Body of pancreas (tissue), 4 donors: ENCODE measurements around the gene KCND3. TPM values are rescaled to one million over a fixed set of nuclear protein-coding genes. Genes with fewer than 3 reads are reported as not detected.

Source experiments
- ATAC-seq: fragments of 150-250 bp; one replicate; pipeline ENCODE4 v1.9.1; 2016
- DNase-seq, 4 donors: peaks; one replicate each; pipeline ENCODE4 v3.0.0-alpha.2; 2019
- H3K27ac ChIP-seq, 4 donors: fragments of 200-600 bp; sonication (generic); 1 replicate in 3 of 4; 2 replicates in 1 of 4; pipeline versions ENCODE4 v1.5.1 to v1.6.1; 2016 to 2019; ENCODE audit warnings: mild to moderate bottlenecking in 1 of 4, mixed read lengths in 1 of 4, moderate library complexity in 1 of 4
- H3K27me3 ChIP-seq, 2 donors: fragments of 200-600 bp; sonication (generic); one replicate each; pipeline ENCODE4 v1.6.0; 2016; ENCODE audit warnings: mild to moderate bottlenecking in 1 of 2
- H3K36me3 ChIP-seq, 2 donors: fragments of 200-600 bp; sonication (generic); replicated peaks in 1 of 2; 2 replicates each; pipeline ENCODE4 v1.5.1; 2016; ENCODE audit warnings: low read depth in 2 of 2; ENCODE audit not compliant: insufficient read depth in 1 of 2
- H3K4me1 ChIP-seq: fragments of 200-600 bp; sonication (generic); one replicate; pipeline ENCODE4 v1.6.0; 2016
- H3K4me3 ChIP-seq, 2 donors: fragments of 200-600 bp; sonication (generic); 1 replicate in 1 of 2; 2 replicates in 1 of 2; pipeline ENCODE4 v1.5.1; 2016 to 2019
- H3K9me3 ChIP-seq, 3 donors: fragments of 200-600 bp; sonication (generic); 1 replicate in 2 of 3; 2 replicates in 1 of 3; pipeline ENCODE4 v1.5.1; 2016
- CTCF ChIP-seq, 7 experiments: fragments of 450-650 bp in 4 of 7; fragments of 200-600 bp in 3 of 7; sonication (generic) in 3 of 7; IDR thresholded peaks; one replicate each; pipeline ENCODE4 v1.5.1; 2016 to 2019; ENCODE audit warnings: antibody characterized with exemption in 7 of 7
- POLR2A ChIP-seq, 3 donors: fragments of 450-650 bp; IDR thresholded peaks; one replicate each; pipeline ENCODE4 v1.6.1; 2016; ENCODE audit warnings: antibody characterized with exemption in 3 of 3, mild to moderate bottlenecking in 2 of 3
- WGBS, 2 donors: methylation state at CpG; one replicate each; pipeline ENCODE4 v1.1.5; 2017; 5-methylcytosine and 5-hydroxymethylcytosine counted together
- intact Hi-C: fragments of 100-400 bp; cut with DNase I; formaldehyde crosslinking; loops from one replicate; pipeline ENCODE4 v1.15.1; 2023
- total RNA-seq, 2 donors: library from RNA; depleted of rRNA; stranded (reverse); fragments of >200 nt; gene quantifications; one replicate each; pipeline ENCODE4 v1.1.0, GENCODE V29; 2016

The KCND3 gene
- total RNA-seq, 2 donors from 2014 or later = 7.6 to 15.0 TPM

DNA sequence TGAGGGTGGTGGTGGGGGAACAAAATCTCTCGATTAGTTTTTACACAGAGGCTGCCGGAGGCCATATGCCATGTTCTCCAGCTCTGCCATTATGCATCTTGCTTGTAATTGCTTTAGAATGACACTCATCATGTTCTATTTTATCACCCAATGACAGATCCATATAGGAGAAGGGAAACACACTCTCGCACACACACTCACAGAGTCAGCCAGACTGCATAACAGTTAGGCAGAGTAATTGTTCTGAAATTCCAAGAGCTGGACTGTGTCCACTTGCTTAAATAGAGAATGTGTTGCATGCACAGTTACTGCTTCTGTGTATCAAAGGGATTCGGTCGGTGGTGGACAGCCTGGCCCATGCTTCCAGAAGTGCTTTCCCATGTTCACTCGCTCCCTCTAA is 30.6 kb downstream of the KCND3 start:
- H3K27ac ChIP-seq = no peak overlapping the region
- intact Hi-C loops = no loop called here
- no peaks in the 10 kb centered on the region for H3K9me3 ChIP-seq
- no peak for TF ChIP-seq CTCF (IDR thresholded peaks at IDR 0.05)
- no peak for TF ChIP-seq POLR2A (IDR thresholded peaks at IDR 0.05)
- H3K4me1 ChIP-seq = peaks cover 15% of the 10 kb centered on the region
- no peak overlapping the region for H3K4me3 ChIP-seq
- DNase-seq (no peak), ATAC-seq (no peak)
- no peaks in the 10 kb centered on the region for H3K27me3 ChIP-seq
- H3K36me3 ChIP-seq = no peaks in the 10 kb centered on the region
- 83 to 94% methylated on average over 6 of the region's 6 CpGs for WGBS, 2 donors

GRCh38 chr1:111958075-111958474 is 31.4 kb downstream of the KCND3 start:
- Histone ChIP-seq H3K36me3 (no peaks in the 10 kb centered on the region), H3K27ac (no peak overlapping the region), H3K27me3 (no peaks in the 10 kb centered on the region), H3K4me1 (peaks cover 15% of the 10 kb centered on the region), H3K4me3 (no peak overlapping the region), H3K9me3 (no peaks in the 10 kb centered on the region)
- intact Hi-C loops = no loop called here
- 89 to 96% methylated on average over 3 of the region's 3 CpGs for WGBS, 2 donors
- DNase-seq (no peak), ATAC-seq (no peak)
- TF ChIP-seq POLR2A (IDR thresholded peaks at IDR 0.05) (no peak), CTCF (IDR thresholded peaks at IDR 0.05) (no peak)

- intact Hi-C loops = no loop called here
- Histone ChIP-seq H3K36me3 (no peaks in the 10 kb centered on the region), H3K27me3 (no peaks in the 10 kb centered on the region), H3K4me1 (peaks cover 15% of the 10 kb centered on the region), H3K9me3 (no peaks in the 10 kb centered on the region), H3K27ac (no peak overlapping the region), H3K4me3 (no peak overlapping the region)
- 41 to 58% methylated on average over 12 to 13 of the region's 13 CpGs for WGBS, 2 donors
- no peak for TF ChIP-seq CTCF (IDR thresholded peaks at IDR 0.05)
- TF ChIP-seq POLR2A (IDR thresholded peaks at IDR 0.05) = no peak
- peak; percentile 50 to 77 (median 68) for DNase-seq
- ATAC-seq = peak; percentile 47
Measured at GRCh38 chr1:111956155-111956771, 33.2 kb downstream of the KCND3 start.

- no peak for ATAC-seq
- Histone ChIP-seq H3K4me1 (peaks cover 15% of the 10 kb centered on the region), H3K27ac (no peak overlapping the region), H3K27me3 (no peaks in the 10 kb centered on the region), H3K9me3 (no peaks in the 10 kb centered on the region), H3K36me3 (no peaks in the 10 kb centered on the region), H3K4me3 (no peak overlapping the region)
- WGBS, 2 donors = 75 to 77% methylated on average over 6 of the region's 6 CpGs
- intact Hi-C loops = no loop called here
- TF ChIP-seq POLR2A (IDR thresholded peaks at IDR 0.05) (no peak), CTCF (IDR thresholded peaks at IDR 0.05) (no peak)
- peak in 2 of 4 donors; percentile 24 to 36 for DNase-seq
Measured at GRCh38 chr1:111955755-111956154, 33.7 kb downstream of the KCND3 start.

DNA sequence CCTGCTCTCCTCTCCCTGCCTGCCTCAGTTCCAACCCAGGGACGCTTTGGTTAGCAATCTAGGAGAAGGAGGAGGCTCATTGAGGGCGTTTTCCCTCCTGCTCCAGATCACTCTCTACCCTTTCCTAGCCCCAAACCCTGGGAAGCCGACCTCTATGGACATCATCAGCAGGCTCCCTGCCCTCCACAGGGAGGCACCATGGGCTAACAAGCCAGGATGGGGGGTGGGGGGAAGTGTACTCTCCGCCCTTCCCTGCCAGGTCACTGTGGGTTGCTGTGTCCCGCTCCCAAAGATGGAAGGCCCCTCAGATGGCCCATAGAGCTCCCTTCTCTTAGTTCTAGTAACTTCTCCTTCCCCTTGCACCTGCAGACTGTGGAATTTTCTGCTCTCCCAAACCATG is 35.7 kb downstream of the KCND3 start:
- ATAC-seq = no peak
- H3K4me1 ChIP-seq = peaks cover 15% of the 10 kb centered on the region
- H3K4me3 ChIP-seq = no peak overlapping the region
- no peak overlapping the region for H3K27ac ChIP-seq
- TF ChIP-seq CTCF (IDR thresholded peaks at IDR 0.05) (no peak), POLR2A (IDR thresholded peaks at IDR 0.05) (no peak)
- no peaks in the 10 kb centered on the region for H3K27me3 ChIP-seq
- H3K36me3 ChIP-seq = no peaks in the 10 kb centered on the region
- intact Hi-C loops = no loop called here
- DNase-seq = no peak
- no peaks in the 10 kb centered on the region for H3K9me3 ChIP-seq
- WGBS, 2 donors = 81 to 88% methylated on average over 4 to 5 of the region's 5 CpGs
